NCI-H345 treated with DMSO at 0.1 percent for 48 hours (cell line): ENCODE measurements around the gene LIPI.
"Not testable (repeated sequence)": the region's sequence is repeated elsewhere in the genome, so short reads cannot be mapped to it uniquely, and the experiment has no call there.

Experiments
- DNase-seq: peaks from one replicate; lab custom pipeline; 2025; ENCODE audit not compliant: unreplicated experiment; lab: John Stamatoyannopoulos, UW

LIPI gene

GRCh38 chr21:14119038-14119437 lies 91.7 kb downstream of the LIPI start:
- no peak for DNase-seq

GRCh38 chr21:14116080-14116481 lies 94.7 kb downstream of the LIPI start:
- DNase-seq, result no peak

- DNase-seq, result no peak
Measured at GRCh38 chr21:14115646-14116045, 95.1 kb downstream of the LIPI start.

- peak; percentile 15 for DNase-seq
Measured at GRCh38 chr21:14114251-14114650, 96.5 kb downstream of the LIPI start.

GRCh38 chr21:14104564-14104963 lies 106.2 kb downstream of the LIPI start:
- not testable (repeated sequence) for DNase-seq

DNA sequence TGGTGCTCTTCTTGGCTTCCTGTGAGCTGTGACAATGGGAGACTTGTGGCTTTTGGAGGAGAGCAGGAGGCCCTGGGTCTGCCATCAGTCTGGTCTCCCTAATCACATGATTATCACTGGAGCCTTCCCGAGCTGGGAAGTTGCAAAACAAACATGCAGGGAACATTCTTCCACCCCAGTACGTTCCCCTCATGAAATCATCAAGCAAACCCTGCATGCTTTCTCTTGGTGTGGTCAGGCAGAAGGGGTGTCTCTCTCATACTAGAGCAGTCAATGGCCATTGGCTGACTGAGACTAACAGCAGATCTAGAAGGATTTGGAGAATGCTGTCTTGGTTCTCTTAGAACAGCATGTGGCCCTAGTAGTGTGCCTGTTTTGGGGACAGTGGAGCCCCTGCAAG lies 111.2 kb downstream of the LIPI start:
- DNase-seq, result no peak

DNA sequence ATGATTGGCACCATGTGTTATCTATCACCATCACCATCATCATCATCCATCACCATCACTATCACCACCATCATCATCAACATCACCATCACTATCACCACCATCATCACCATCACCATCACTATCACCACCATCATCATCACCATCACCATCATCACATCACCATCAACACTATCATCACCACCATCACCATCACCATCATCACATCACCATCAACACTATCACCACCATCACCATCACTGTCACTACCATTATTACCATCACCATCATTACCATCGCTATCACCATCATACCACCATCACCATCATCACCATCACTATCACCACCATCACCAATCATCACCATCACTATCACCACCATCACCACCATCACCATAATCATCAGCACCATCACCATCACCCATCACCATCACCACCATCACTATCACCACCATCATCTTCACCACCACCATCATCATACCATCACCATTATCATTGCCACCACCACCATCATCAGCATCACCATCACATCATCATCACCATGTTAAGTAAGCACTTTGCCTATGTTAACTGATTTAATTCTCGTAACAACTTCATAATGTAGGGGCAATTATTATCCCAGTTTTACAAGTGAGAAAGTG lies 112.8 kb downstream of the LIPI start:
- DNase-seq, result no peak

DNA sequence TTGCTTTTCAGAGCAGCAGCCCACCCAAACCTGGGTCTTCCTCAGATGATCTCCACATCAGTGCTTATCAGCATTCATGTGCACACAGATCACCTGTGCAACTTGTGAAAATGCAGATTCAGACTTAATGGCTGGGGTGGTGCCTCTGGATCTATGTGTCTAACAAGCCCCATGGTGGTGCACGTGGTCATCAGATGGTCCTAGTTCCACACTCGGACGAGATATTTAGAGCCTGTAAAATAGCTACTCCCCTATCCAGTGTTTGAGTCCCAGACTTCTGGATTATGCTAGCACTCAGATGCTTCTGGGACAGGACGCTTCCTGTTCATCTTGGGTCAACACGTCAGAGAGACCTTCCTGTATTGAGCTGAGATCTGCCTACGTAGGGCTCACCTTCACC lies 114.2 kb downstream of the LIPI start:
- no peak for DNase-seq

GRCh38 chr21:14096172-14096571 lies 114.6 kb downstream of the LIPI start:
- no peak for DNase-seq

- DNase-seq, result peak; percentile 61
Measured at GRCh38 chr21:14095056-14095455, 115.7 kb downstream of the LIPI start.

DNA sequence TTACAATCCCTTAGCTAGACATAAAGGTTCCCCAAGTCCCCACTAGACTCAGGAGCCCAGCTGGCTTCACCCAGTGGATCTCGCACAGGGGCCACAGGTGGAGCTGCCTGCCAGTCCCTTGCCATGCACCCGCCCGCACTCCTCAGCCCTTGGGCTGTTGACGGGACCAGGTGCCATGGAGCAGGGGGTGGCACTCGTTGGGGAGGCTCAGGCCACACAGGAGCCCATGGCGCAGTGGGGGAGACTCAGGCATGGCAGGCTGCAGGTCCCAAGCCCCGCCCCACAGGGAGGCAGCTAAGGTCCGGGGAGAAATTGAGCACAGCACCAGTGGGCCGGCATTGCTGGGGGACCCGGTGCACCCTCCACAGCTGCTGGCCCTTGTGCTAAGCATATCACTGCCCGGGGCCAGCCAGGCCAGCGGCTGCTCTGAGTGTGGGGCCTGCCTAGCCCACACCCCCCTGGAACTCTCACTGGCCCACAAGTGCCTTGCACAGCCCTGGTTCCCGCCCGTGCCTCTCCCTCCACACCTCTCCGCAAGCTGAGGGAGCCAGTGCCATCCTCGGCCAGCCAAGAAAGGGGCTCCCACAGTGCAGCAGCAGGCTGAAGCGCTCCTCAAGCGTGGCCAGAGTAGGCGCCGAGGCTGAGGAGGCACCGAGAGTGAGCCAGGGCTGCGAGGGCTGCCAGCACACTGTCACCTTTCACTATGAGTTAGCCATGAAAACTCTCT lies 117.8 kb downstream of the LIPI start:
- no peak for DNase-seq

GRCh38 chr21:14090184-14090583 lies 120.6 kb downstream of the LIPI start:
- not testable (repeated sequence) for DNase-seq

DNA sequence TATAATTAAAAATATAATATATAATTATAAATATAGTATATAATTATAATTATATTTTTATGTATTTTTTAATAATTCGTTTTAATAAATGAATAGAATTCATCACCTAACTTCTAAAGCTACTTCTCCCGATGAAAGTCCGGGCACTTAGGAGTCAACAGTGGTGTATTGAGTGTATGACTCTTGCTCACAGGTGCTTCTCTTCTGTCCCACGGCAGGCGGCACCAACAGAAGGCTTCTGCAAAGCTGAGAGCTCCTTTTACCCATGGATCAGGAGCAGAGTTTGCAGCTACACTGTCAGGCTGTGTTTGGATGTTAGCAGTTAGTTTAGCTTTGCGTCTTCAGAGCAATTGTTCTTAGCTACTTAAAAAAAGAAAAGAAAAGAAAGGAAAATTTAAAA lies 122.4 kb downstream of the LIPI start:
- no peak for DNase-seq

- DNase-seq, result no peak
Measured at GRCh38 chr21:14086553-14086952, 124.2 kb downstream of the LIPI start.

DNA sequence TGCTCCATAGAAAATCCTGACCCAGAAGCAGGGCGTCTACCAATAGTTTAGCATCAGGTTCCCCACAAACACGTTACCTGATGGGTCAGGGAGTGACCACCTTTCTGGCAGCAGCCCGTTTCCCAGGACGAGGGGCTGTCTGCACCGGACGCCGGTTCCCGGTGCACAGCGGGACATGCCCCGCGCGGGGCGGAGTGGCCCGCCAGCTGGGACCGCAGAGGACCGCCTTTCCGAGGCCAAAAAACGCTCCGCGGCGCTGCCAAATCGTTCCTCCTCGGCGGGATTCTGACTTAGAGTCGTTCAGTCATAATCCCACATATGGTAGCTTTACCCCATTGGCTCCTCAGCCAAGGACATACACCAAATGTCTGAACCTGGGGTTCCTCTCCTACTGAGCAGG lies 126.1 kb downstream of the LIPI start:
- DNase-seq, result no peak

- no peak for DNase-seq
Measured at GRCh38 chr21:14084068-14084501, 126.7 kb downstream of the LIPI start.

DNA sequence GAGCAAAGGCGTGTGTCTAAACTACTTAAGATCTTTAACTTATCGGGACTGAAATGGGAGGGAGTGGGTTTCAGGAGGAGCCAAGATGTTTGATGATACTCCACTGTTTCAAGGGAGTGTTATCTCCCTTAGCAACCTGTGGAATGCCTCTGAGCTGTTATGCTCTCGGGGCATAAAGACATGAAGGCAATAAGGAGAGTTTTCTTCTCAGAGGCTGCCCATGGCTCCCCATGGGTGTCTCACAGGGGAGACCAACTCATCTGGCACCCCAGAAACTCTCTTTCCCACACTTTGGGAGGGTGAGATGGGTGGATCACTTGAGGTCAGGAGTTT lies 130.0 kb downstream of the LIPI start:
- no peak for DNase-seq

DNA sequence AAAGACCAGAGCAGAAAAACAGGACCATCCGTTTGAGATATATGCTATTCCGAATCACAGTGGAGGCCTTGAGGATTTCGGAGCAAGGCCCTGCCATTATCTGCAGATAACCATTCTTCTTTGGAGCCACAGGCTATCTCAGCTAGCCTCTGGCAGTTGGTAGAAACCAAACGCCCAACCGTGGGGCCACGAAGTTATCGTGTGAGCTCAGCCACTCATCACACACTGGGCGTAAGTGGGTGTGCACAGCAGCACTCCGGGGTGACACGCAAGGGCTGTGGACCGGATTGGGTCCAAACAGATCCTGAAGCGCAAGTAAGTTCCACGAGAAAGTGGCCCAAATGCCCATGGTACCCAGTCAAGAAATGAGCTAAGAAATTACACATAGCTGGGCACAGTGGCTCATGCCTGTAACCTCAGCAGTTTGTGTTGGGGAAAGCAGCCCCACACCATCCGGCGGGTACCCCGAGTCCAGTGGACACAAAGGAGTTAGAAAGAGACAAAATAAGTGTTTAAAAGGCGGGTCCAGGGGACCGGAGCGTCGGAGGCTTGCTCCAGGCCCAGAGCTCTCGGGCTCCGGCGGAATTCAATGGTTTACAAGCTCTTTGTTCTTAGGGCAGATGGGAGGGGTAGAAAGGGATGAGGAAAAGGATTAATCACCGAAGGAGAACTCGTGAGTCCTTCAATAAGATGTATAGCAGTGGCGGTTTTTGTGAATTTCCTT lies 130.6 kb downstream of the LIPI start:
- no peak for DNase-seq

- DNase-seq, result no peak
Measured at GRCh38 chr21:14078746-14079375, 131.9 kb downstream of the LIPI start.

DNA sequence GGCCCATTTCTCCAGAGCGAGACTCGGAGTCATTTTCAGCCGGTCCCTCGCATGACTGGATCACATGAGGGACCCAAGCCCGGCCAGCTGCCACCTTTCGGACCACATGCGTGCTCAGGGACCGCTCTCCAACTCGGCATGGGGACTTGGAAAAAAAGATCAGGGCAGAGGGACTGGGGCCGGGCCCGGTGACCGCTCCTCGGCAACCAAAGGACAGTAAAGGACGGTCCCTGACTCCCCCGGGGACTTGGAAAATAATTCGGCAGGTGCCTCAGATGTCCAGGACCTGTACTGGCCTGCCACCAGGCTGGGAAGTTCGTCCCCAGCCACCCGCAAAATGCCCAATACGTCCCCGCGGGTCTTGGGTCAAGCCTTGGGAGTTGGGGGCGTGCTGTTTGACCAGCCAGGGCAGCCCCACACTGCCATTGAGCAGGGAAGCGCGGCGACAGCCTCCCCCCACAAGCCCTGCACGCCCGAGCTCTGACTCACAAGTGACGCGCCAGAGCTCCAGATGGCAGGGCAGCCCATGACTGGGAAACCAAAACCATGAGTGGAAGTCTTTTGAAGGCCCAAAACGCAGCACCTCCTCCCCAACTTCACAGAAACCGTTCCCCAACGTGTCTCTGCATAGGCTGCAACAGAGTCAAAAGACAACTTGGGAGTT lies 134.5 kb downstream of the LIPI start:
- DNase-seq, result no peak
